HG03520 (cell line): Measurements from ENCODE around the gene SURF1.
"Not testable (repeated sequence)": the region's sequence is repeated elsewhere in the genome, so short reads cannot be mapped to it uniquely, and the experiment has no call there.

Experiments used
- ATAC-seq: cut with Tn5 transposase; IDR thresholded peaks from one replicate; pipeline ENCODE4 v1.9.1; 2021; ENCODE audit warnings: mild to moderate bottlenecking, moderate library complexity; ENCODE audit not compliant: unreplicated experiment

The SURF1 gene

DNA sequence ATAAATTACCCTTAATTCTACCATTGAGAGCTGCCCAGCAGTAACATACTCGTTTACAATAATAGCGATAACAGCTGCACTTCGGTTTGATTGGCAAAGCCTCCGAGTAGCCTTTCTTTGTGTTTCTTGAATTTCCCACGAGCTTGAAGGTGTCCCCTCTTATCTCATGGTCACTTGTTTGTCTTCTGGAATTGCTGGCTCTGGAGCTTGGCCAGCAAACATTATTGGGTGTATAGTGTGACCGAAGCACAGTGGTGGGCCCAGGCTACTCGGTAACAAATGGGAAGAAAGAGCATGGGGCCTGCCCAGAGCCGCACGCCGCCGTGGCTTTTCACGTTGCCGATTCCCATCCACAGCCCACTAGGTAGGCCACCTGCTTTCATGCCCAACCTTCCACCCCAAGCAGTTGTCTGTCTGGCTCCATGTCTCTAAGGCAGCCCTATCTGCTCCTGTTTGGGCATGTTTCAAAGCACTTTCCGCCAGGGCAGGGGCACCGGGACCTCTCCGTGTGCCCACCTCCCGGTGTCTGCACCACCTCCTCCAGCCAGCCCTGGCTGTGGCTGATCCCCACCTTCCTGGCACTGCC is 28.5 kb upstream of the SURF1 start:
- no peak for ATAC-seq

GRCh38 chr9:133383438-133383837 is 27.2 kb upstream of the SURF1 start:
- ATAC-seq = no peak

- no peak for ATAC-seq
These were observed 26.3 kb upstream of the SURF1 start for GRCh38 chr9:133382507-133383141.

DNA sequence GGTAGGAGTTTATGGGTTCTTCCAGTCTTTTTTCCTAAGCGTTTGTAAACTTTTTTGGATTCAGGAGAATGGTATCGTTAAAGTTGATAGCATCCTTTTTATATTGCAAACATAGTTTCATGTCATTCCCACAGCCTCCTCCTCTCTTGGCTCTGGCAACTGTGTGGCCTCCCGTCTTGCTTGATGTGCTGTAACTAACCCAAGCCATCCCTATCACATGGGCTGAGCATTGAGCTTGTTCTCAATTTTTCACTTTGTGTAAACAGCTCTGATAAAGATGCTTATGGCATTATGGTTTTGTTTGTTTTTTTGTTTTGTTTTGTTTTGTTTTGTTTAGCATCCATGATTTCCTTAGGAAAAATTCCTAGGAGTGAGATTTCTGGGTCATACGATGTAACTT is 24.4 kb upstream of the SURF1 start:
- ATAC-seq = no peak

DNA sequence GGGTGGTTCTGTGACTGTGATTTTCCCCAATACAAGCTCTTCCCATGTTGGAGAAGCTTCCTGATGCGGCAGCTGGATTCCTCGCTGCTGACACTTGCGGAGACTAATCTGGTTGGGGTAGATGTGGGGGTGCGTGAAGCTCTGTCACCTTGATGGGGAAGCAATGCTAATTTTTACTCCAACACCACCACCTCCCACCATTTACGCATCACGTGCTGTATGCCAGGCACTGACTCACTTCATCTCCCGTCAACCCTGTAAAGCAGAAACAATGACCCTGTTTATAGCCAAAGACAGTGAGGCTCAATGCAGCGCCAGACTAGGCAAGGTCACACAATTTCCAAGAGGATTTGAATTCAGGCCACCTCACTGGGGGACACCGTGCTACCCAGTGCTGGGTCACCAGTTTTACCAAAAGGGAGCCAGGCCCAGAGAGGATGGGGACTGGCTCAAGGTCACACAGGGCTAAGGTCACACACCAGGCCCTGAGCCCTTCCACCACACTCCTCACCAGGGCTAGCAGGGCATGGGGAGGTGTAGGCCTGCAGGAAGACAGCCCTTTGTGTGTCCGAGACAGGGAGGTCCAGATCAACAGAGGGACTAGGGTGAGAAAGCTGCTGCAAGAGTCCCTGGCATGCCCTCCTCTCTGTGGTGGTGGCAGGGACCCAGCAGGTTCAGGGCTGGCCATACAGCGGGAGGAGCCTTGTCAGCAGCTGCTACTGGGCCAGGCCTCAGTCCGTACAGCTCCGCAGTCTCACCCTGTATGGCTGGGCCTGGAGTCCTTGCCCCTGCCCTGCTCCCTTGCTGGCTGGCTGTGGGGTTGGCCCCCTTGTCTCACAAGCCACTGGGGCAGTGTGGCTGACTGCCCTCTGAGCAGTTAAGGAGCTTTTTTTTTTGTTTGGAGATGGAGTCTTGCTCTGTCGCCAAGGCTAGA is 23.1 kb upstream of the SURF1 start:
- no peak for ATAC-seq

DNA sequence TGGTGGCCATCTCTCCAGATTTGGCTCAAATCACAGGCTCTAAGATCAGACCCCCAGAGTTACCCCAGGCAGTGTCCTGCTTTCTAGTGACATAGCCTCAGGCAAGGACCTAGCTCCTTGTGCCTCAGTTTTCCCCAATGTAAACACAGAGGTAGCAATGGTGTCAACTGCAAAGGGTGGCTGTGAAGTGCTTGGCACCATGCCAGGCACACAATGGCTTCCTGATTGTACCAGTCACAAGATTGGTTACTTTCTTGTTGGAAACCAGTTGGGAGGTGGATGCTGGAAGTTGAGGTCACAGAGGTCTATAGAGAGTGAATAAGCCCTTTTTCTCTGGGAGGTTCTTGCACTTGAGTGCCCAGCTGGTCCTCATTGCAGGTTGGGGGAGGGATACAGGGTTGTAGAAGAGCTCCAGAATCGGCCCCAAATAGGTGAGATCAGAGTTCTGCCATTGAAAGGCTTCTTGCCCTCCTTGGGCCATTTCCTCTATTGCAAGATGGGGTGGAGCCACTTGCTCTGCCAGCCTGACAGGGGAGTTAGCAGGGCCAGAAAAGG is 22.2 kb upstream of the SURF1 start:
- ATAC-seq = no peak

- ATAC-seq = no peak
These were observed 21.5 kb upstream of the SURF1 start for GRCh38 chr9:133377721-133378216.

GRCh38 chr9:133377280-133377679 is 21.0 kb upstream of the SURF1 start:
- ATAC-seq = not testable (repeated sequence)

GRCh38 chr9:133375724-133376654 is 19.7 kb upstream of the SURF1 start, which contains the start of the genes STKLD1 and SURF4:
TSS of gene STKLD1 (plus strand) at chr9:133376366. CDS start at chr9:133376474, 108 bp downstream.
TSS of gene SURF4 (minus strand) at chr9:133376060. CDS start at chr9:133375969, 91 bp downstream.
- peak; percentile 84 for ATAC-seq

GRCh38 chr9:133375116-133375723 is 18.9 kb upstream of the SURF1 start:
- peak; percentile 18 for ATAC-seq

DNA sequence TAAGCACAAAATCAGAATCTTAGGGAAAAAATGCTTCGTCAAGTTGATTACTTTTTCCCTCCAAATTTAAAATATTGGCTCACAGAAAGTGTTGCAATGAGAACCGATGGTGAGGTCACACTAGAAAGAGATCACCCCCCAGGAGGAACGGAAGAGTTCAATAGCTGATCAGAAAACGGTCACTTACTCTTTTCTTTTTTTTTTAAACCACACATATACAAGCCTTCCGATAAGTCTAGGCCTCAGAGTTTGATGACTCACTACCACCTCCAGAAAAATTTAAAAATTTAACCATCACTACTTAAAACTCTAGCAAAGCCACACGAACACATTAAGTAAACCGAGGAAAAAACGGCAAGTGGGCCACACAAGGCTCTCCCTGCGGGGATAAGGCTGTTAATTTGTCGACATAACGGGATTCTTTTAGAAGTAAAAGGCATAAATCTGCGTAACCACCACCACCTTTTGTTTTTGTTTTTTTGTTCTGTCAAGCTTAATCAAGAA is 18.4 kb upstream of the SURF1 start:
- no peak for ATAC-seq

DNA sequence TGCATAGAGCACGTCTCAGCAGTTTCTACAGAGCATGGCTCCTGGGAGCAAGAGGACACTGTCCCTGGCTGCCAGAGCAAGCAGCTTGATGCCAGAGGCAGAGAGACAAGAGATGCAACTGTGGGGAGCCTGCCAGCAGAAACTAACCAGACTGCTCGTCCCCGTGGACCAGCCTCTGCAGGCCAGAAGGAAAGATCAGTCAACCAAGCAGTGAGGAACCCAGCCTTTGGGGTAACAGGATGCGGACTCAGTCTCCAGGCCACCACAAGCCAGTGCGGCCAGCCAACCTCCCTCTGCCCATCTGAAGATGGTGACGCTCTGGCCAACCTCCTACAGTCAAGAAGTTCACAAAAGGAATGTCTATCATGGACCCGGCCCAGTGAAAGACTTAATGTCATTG is 15.9 kb upstream of the SURF1 start:
- ATAC-seq = no peak

DNA sequence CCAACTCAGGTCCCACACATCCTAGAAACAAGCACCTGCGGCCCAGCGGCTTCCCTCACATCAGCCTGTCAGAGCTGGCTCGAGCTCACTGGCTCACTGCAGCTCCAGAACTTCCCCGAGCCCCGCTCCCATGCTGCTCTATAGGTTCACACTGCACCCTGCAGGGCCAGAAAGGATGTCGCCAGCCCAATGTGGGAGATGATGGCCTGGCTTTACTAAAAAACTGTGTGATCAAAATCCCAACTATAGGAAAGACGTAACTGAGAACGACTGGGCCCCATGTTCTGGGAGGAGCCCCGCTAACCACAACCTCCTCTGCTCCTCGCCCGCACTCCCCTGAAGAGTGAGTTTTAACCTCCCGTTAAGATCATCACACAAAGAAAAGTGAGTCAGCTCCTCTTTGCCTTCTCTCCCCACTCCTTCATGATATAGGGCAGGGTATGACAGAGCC is 15.0 kb upstream of the SURF1 start:
- ATAC-seq = no peak

DNA sequence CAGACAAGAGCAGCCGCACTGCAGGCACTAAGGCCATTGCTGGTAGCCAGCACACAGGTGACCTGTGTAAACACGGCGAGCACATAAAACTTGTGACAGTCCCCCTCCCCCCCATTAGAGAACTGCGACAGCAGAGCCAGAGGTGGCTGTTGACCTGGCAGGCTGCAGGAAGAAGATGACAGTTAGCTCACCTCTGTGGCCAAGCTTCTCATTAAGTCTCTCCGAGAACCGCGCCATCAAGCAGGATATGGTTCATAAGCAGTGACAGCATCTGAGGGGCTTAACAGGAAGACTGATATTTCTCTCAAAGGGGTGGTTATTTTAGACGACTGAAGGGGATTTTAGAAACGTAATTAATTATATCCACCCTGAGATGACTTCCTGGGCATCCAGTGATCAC is 14.4 kb upstream of the SURF1 start:
- ATAC-seq = no peak

DNA sequence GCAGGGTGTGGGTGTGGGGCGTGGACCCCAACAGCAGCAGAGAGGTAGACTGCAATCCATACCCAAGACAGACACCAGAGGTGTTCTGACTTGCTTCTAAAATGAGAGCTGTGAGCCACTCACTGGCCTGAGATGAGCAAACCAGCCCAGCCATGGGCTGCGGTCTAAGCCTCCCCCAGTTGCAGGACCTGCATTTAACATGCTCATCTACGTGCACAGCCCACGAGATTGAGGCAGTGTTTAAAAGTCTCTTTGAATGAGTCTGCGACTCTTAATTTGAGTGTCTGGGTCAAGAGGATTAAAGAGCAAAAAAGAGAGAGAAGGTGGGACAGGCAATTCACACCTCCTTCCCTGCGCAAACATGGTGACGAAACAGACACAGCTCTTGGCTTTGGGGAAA is 13.6 kb upstream of the SURF1 start:
- no peak for ATAC-seq

DNA sequence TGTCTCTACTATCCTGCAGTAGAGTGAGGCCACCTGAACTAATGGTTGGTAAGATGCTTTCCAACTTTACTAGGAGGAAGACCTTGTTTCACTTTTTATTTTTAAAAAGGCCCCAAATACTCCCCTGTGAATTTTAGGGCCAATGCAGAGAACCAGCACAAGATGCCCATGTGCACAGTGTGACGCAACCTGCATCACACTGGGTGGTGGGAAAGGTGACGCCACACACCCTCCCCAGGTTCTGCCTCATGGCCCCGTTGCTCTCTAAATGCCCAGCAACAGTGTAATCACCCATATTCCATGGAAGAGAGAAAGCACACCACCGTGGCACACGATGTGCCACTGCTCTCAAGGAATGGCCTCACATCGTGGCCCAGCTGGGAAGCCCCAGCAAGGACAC is 13.1 kb upstream of the SURF1 start:
- ATAC-seq = no peak

- ATAC-seq = no peak
These were observed 12.1 kb upstream of the SURF1 start for GRCh38 chr9:133368249-133368881.

DNA sequence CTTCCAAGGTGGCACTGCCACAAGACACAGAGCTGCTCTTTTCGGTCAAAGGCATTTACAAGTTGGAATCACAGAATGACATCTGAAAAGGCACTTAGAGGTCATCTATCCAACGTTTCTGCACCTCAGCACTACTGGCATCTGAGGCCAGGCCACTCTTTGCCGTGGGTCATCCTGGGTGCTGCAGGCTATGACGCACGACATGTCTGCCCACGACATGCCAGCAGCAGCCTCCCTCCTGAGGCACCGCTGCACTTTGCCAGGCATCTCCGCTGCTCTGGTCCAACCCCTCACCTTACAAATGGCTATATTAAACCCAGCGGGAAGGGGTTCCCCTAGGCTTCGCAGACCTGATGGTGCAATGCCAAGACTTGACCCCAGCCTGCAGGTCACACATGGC is 11.5 kb upstream of the SURF1 start:
- no peak for ATAC-seq

DNA sequence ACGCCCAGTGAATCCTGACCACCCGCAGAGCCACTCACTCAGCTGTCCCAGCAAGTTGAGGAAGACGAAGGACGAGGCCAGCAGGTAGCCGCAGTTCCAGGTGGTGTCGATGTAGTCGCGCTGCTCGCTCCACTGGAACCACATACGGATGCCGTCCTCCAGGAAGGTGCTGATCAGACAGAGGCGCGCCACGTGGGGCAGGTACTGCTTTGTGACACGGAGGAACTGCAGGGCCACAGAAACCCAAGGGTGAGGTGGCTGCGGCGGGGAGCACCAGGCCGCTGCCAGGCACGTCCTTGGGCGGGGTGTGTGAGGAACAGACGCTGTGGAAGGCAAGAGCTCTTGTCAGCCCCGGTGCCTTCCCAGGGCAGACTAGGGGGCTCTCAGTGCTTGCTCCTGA is 10.9 kb upstream of the SURF1 start:
- ATAC-seq = no peak
